HUES6 (cell line): ENCODE data around the gene SETD1A.

Experiments
- H3K27ac ChIP-seq: 2 replicates; pipeline ENCODE4 v1.7.0; 2013; ENCODE audit warnings: low read depth, mild to moderate bottlenecking, low read length, inconsistent platforms
- H3K27me3 ChIP-seq: 2 replicates; pipeline ENCODE4 v1.6.1; 2013; ENCODE audit warnings: low read length; ENCODE audit not compliant: control insufficient read depth, insufficient read depth
- H3K36me3 ChIP-seq: 2 replicates; pipeline ENCODE4 v1.6.1; 2013; ENCODE audit warnings: low read length; ENCODE audit not compliant: control insufficient read depth, insufficient read depth
- H3K4me1 ChIP-seq: 2 replicates; pipeline ENCODE4 v1.6.1; 2013; ENCODE audit warnings: low read length; ENCODE audit not compliant: control insufficient read depth, insufficient read depth
- H3K4me3 ChIP-seq: 2 replicates; pipeline ENCODE4 v1.5.1; 2013; ENCODE audit warnings: low read depth, low read length
- H3K9ac ChIP-seq: one replicate; pipeline ENCODE4 v1.6.1; 2013; ENCODE audit warnings: mild to moderate bottlenecking, low read length
- H3K9me3 ChIP-seq: 2 replicates; pipeline ENCODE4 v1.6.1; 2013; ENCODE audit warnings: low read depth, low read length; ENCODE audit not compliant: control insufficient read depth, insufficient read depth

The SETD1A gene

GRCh38 chr16:30972872-30973271 is 15.3 kb downstream of the SETD1A start:
- Histone ChIP-seq H3K9ac (no peak overlapping the region), H3K4me3 (no peak overlapping the region), H3K9me3 (no peaks in the 10 kb centered on the region), H3K36me3 (peaks cover 90% of the 10 kb centered on the region), H3K27me3 (no peaks in the 10 kb centered on the region), H3K4me1 (no peaks in the 10 kb centered on the region), H3K27ac (no peak overlapping the region)

- no peaks in the 10 kb centered on the region for H3K9me3 ChIP-seq
- no peak overlapping the region for H3K9ac ChIP-seq
- no peaks in the 10 kb centered on the region for H3K4me1 ChIP-seq
- no peak overlapping the region for H3K4me3 ChIP-seq
- H3K27ac ChIP-seq = no peak overlapping the region
- H3K36me3 ChIP-seq = peaks cover 91% of the 10 kb centered on the region
- no peaks in the 10 kb centered on the region for H3K27me3 ChIP-seq
Observed at GRCh38 chr16:30974348-30974747, 16.8 kb downstream of the SETD1A start.

- Histone ChIP-seq H3K27me3 (no peaks in the 10 kb centered on the region), H3K9me3 (no peaks in the 10 kb centered on the region), H3K36me3 (peaks cover 94% of the 10 kb centered on the region), H3K27ac (no peak overlapping the region), H3K4me1 (no peaks in the 10 kb centered on the region), H3K9ac (peak overlapping the region; percentile 10), H3K4me3 (no peak overlapping the region)
Observed at GRCh38 chr16:30976486-30976885, 18.9 kb downstream of the SETD1A start.

GRCh38 chr16:30977502-30977901 is 19.9 kb downstream of the SETD1A start:
- Histone ChIP-seq H3K9ac (no peak overlapping the region), H3K27me3 (no peaks in the 10 kb centered on the region), H3K4me1 (no peaks in the 10 kb centered on the region), H3K9me3 (no peaks in the 10 kb centered on the region), H3K27ac (no peak overlapping the region), H3K36me3 (peaks cover 91% of the 10 kb centered on the region), H3K4me3 (no peak overlapping the region)

- H3K4me3 ChIP-seq = no peak overlapping the region
- no peaks in the 10 kb centered on the region for H3K9me3 ChIP-seq
- no peaks in the 10 kb centered on the region for H3K27me3 ChIP-seq
- no peak overlapping the region for H3K27ac ChIP-seq
- H3K36me3 ChIP-seq = peaks cover 90% of the 10 kb centered on the region
- no peaks in the 10 kb centered on the region for H3K4me1 ChIP-seq
- no peak overlapping the region for H3K9ac ChIP-seq
Observed at GRCh38 chr16:30979170-30980022, 21.8 kb downstream of the SETD1A start.

GRCh38 chr16:30980023-30980371 is 22.4 kb downstream of the SETD1A start:
- H3K27me3 ChIP-seq = no peaks in the 10 kb centered on the region
- no peak overlapping the region for H3K9ac ChIP-seq
- H3K9me3 ChIP-seq = no peaks in the 10 kb centered on the region
- peaks cover 87% of the 10 kb centered on the region for H3K36me3 ChIP-seq
- 0 out of 2 replicates have a peak, but pooled peaks cover 3% of the 10 kb centered on the region for H3K4me1 ChIP-seq
- H3K27ac ChIP-seq = no peak overlapping the region
- no peak overlapping the region for H3K4me3 ChIP-seq

- H3K4me1 ChIP-seq = peaks cover 7% of the 10 kb centered on the region
- no peak overlapping the region for H3K4me3 ChIP-seq
- H3K9ac ChIP-seq = no peak overlapping the region
- H3K9me3 ChIP-seq = no peaks in the 10 kb centered on the region
- peaks cover 84% of the 10 kb centered on the region for H3K36me3 ChIP-seq
- H3K27ac ChIP-seq = no peak overlapping the region
- H3K27me3 ChIP-seq = no peaks in the 10 kb centered on the region
Observed at GRCh38 chr16:30980434-30980833, 22.9 kb downstream of the SETD1A start.

- Histone ChIP-seq H3K27ac (no peak overlapping the region), H3K4me1 (peaks cover 11% of the 10 kb centered on the region), H3K27me3 (no peaks in the 10 kb centered on the region), H3K9ac (no peak overlapping the region), H3K36me3 (peaks cover 79% of the 10 kb centered on the region), H3K9me3 (no peaks in the 10 kb centered on the region), H3K4me3 (no peak overlapping the region)
Observed at GRCh38 chr16:30980959-30981358, 23.4 kb downstream of the SETD1A start.

- Histone ChIP-seq H3K36me3 (peaks cover 61% of the 10 kb centered on the region), H3K4me1 (peaks cover 11% of the 10 kb centered on the region), H3K9me3 (no peaks in the 10 kb centered on the region), H3K27me3 (no peaks in the 10 kb centered on the region), H3K4me3 (no peak overlapping the region), H3K27ac (no peak overlapping the region), H3K9ac (no peak overlapping the region)
Observed at GRCh38 chr16:30982548-30983288, 25.2 kb downstream of the SETD1A start.

- Histone ChIP-seq H3K4me3 (no peak overlapping the region), H3K36me3 (peaks cover 56% of the 10 kb centered on the region), H3K9me3 (no peaks in the 10 kb centered on the region), H3K9ac (no peak overlapping the region), H3K4me1 (peaks cover 11% of the 10 kb centered on the region), H3K27me3 (no peaks in the 10 kb centered on the region), H3K27ac (no peak overlapping the region)
Observed at GRCh38 chr16:30983289-30983889, 25.8 kb downstream of the SETD1A start.
